Measurements from ENCODE around the gene PTPRK.

Gene PTPRK

DNA sequence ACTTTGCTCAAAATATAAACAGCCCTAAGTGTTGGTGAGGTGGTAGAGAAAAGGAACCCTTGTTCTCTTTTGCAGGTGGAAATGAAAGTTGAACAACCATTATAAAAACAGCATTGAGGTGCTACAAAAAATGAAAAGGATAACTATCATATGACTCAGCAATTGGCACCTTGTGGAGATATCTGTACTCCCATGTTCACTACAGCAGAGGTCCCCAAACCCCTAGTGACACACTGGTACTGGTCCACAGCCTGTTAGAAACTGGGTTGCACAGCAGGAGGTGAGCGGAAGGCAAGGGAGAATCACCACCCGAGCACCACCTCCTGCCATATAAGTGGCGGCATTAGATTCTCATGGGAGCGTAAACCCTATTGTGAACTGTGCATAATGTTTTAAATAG, 352.2 kb downstream of the PTPRK start:
- no peak for DNase-seq

DNA sequence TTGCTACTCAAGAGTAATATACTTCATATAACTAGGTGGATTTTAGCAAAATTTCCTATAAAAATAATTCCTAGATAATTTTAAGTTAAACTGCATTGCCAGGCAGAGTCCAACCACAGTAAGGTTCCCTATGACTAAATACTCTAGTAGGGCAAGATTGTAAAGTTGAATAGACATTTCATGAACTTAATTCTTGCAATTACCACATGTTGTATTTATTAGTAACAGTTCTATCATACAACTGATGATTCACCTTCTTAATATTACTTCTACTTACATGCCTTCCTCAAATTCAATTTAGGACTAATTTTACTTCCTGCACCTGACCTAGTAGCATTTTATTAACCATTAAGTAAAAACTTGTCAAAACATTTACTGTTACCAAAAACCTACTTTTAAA, 352.8 kb downstream of the PTPRK start:
- DNase-seq, result no peak

DNA sequence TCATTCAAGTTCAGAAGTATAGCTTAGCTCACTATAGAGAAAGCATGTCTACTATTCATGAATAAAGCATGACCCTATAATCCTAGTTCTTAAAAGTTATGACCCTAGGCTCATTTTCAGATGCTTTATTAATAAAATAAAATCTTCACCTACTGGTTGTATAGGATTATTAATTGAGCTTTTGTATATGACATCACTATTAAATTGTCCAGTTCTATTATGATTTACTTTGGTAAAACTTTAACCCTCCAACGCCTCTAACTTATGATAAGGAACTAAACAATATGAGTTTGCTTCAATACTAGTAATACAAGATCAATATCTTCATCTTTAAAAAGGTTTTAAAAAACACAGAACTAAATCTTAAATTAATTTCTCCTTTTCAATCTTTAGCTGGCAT, 356.1 kb downstream of the PTPRK start:
- DNase-seq, result no peak

GRCh38 chr6:128162423-128162822, 358.0 kb downstream of the PTPRK start:
- no peak for DNase-seq

DNA sequence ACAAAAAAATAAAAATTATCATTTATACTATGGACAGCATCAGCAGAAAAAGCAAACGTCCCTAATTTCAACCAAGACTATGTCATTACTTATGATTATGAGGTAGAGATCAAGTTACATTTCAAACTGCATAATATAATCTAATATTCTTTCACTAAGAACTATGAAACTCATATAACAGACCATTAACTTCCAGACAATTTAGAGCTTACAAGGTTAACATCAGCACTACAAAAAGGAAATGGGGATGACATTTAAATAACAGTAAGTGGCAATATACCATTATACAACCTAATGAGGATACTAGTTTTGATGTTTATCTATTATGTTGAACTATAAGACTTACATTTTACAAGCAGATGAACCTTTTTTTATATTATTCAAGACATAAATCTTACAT, 358.6 kb downstream of the PTPRK start:
- DNase-seq, result peak; percentile 12 to 65

GRCh38 chr6:128161263-128161662, 359.1 kb downstream of the PTPRK start:
- DNase-seq, result peak; percentile 34 to 74

GRCh38 chr6:128158496-128158895, 361.9 kb downstream of the PTPRK start:
- no peak for DNase-seq

DNA sequence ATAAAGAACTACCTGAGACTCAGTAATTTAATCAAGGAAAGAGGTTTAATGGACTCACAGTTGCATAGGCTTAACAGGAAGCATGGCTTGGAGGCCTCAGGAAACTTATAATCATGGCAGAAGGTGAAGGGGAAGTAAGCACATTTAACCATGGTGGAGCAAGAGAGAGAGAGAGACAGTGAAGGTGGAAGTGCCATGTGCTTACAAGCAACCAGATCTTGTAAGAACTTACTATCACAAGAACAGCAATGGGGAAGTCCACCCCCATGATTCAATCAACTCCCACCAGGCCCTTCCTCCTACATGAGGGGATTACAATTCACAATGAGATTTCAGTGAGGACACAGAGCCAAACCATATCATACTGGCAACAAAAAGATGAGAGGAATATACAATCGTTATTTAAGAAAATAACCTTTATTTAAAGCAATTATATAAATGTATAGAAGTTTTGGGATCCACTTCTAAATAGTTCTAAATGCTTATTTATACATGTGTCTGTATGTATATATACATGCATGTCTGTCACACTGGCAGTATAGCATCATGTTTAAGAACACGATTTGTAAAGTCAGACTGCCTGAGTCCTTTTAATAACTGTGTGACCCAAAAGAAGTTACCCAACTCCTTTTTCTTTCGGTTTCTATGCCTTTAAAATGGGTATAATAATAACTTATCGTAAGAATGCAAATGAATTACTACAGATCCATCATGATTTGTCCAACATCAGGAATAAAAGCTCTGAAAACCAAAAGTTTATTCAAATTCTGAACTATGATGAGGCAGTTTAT, 363.9 kb downstream of the PTPRK start:
- no peak for DNase-seq

DNA sequence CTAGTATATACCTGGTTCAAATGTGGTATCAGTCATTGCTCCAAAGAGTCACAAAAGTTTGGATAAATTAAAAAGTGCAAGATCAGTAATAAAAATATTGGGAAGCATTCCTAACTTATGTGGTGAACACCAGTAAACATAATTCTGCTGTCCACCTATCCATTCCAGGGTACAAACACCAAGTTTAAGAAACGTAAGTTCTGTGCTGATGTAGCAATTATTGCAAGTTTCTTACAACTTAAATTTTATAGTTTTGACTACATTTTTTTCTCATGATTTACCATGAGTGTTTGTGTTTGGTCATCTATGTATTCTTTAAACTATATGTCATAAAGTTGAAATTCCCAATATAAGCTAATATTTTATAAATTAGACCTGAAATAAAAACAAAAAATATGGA, 364.6 kb downstream of the PTPRK start:
- DNase-seq, result no peak

GRCh38 chr6:128152551-128152950, 367.8 kb downstream of the PTPRK start:
- no peak for DNase-seq

DNA sequence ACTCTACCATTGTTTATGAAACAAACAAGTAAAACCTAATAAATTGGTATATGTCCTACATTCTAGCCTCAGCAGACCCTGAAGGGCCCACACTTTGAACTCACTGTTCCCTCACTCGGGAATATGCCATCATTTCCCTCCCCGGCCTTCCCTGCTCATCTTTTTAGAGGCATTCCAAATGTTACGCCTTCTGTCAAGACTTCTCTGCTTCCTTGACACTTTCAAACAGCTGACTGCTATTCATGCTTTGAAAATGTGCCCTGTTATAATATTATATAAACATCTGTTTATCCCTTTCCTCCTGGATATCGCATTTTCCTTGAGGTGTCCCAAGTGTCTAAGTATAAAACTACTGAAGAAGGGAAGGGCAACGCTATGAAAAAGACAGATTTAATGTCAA, 370.0 kb downstream of the PTPRK start:
- peak in 1 of 2 experiments; percentile 54 for DNase-seq

DNA sequence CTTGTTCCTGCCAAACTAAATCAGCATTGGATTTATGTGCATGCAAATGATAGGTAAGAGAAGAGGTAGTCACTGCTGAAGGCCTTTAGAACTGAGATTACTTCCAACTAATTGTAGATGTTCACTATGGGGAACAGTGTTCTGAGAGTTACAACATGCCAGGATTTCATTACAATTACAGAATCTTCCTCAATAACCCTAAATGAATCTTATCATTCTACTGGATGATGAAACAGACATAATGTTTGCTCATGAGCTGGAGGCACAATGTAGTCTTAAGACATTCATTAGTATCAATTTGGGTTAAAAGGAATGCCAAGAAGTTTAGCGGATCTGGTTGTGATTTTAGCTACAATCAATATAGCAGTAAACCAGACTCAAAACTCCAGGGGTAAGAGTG, 370.6 kb downstream of the PTPRK start:
- no peak for DNase-seq

- no peak for DNase-seq
Observed at GRCh38 chr6:128144320-128144719, 376.1 kb downstream of the PTPRK start.

- DNase-seq, result no peak
Observed at GRCh38 chr6:128141932-128142331, 378.5 kb downstream of the PTPRK start.

- no peak for DNase-seq
Observed at GRCh38 chr6:128139519-128139918, 380.9 kb downstream of the PTPRK start.

- no peak for DNase-seq
Observed at GRCh38 chr6:128138694-128139093, 381.7 kb downstream of the PTPRK start.

DNA sequence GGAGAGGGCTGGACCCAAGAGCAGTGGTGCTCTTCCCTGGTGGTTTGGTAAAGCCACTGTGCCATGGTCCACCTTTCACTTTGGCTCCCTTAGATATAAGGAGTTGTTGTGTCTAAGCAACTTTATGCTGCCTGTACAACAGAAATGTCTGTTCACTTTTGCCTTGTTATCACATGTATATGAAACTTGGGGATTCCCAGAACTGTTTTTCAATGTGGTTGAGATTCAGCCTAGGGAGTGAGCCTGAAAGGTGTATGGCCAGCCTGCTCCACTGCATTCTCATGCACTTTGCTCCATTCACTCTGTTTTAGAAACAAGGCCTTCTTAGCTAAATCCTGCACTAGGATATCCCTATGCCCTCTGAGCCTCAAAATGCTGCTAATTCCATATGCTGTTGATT, 385.1 kb downstream of the PTPRK start:
- no peak for DNase-seq

DNA sequence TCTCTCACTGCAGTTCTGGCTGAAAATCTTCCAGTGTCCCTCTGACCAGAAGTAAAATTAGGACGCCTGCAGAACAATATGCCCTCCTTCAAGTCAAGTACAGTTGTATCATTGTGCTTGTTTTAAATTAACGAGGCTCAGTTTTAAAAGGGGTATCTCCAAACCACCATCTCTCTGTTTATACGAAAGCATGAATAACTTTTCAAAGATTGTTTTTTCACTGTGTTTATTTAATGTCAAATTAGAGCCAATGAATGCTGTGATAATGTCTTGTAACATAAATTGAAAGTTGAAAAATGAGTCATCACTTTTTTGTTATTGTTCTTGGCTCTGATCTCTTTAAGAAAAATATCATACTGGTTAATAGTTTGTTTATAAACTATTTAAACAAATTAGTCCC, 388.8 kb downstream of the PTPRK start:
- no peak for DNase-seq

- no peak for DNase-seq
Observed at GRCh38 chr6:128131036-128131435, 389.4 kb downstream of the PTPRK start.

DNA sequence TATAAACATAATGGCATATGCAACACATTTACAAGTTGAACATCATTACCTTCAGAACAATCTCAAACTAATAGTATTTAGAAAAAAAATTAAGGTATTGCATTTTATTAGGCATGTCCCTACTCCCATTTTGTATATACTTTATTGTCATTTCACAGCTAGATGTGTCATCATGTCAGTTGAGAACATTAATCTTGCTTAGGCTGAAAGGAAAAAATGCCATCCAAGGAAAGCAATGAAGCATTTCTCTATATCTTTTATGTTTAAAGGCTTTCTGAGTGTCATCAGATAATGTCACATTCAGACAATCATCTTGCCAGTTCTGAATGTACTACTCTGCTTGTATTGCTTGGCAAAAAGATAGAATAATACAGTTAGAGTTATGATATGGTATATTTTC, 390.7 kb downstream of the PTPRK start:
- no peak for DNase-seq

GRCh38 chr6:128127650-128128049, 392.7 kb downstream of the PTPRK start:
- no peak for DNase-seq

GRCh38 chr6:128124713-128125112, 395.7 kb downstream of the PTPRK start:
- no peak for DNase-seq

- DNase-seq, result peak in 1 of 2 experiments; percentile 52
Observed at GRCh38 chr6:128121610-128122009, 398.8 kb downstream of the PTPRK start.

GRCh38 chr6:128121190-128121589, 399.2 kb downstream of the PTPRK start:
- no peak for DNase-seq

GRCh38 chr6:128118401-128118800, 402.0 kb downstream of the PTPRK start:
- no peak for DNase-seq

All from NCI-H524 (cell line).